Measurements from ENCODE around the gene DMAC2.
"Not testable (repeated sequence)": the region's sequence is repeated elsewhere in the genome, so short reads cannot be mapped to it uniquely, and the experiment has no call there.

DMAC2 gene

DNA sequence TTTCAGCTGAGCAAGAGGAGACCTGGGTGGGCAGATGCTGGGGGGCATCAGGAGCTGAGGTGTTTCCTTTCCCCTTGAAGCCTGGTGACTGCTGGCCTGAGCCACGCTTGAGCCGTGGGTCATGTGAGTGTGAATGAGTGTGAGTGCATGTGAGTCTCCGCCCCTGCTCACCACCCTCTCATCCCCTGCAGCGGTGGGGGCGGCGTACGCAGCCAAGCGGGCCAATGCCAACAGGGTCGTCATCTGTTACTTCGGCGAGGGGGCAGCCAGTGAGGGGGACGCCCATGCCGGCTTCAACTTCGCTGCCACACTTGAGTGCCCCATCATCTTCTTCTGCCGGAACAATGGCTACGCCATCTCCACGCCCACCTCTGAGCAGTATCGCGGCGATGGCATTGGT is 17.7 kb downstream of the DMAC2 start:
- H3K4me1 Mint-ChIP-seq = peaks cover 5% of the 10 kb centered on the region
- no peaks in the 10 kb centered on the region for H3K9me3 Mint-ChIP-seq
- CTCF ChIA-PET = no interaction called here
- DNase-seq = no peak
- peaks cover 17% of the 10 kb centered on the region for H3K36me3 Mint-ChIP-seq
- H3K27ac Mint-ChIP-seq = no peak overlapping the region
- no peak overlapping the region for H3K4me3 Mint-ChIP-seq
- H3K27me3 Mint-ChIP-seq = no peaks in the 10 kb centered on the region

- Mint-ChIP-seq H3K27ac (peak overlapping the region; percentile 30), H3K27me3 (no peaks in the 10 kb centered on the region), H3K4me3 (no peak overlapping the region), H3K4me1 (peaks cover 2% of the 10 kb centered on the region), H3K36me3 (peaks cover 18% of the 10 kb centered on the region), H3K9me3 (no peaks in the 10 kb centered on the region)
- CTCF ChIA-PET = no interaction called here
- no peak for DNase-seq
Measured at GRCh38 chr19:41421314-41421713, 18.4 kb downstream of the DMAC2 start.

DNA sequence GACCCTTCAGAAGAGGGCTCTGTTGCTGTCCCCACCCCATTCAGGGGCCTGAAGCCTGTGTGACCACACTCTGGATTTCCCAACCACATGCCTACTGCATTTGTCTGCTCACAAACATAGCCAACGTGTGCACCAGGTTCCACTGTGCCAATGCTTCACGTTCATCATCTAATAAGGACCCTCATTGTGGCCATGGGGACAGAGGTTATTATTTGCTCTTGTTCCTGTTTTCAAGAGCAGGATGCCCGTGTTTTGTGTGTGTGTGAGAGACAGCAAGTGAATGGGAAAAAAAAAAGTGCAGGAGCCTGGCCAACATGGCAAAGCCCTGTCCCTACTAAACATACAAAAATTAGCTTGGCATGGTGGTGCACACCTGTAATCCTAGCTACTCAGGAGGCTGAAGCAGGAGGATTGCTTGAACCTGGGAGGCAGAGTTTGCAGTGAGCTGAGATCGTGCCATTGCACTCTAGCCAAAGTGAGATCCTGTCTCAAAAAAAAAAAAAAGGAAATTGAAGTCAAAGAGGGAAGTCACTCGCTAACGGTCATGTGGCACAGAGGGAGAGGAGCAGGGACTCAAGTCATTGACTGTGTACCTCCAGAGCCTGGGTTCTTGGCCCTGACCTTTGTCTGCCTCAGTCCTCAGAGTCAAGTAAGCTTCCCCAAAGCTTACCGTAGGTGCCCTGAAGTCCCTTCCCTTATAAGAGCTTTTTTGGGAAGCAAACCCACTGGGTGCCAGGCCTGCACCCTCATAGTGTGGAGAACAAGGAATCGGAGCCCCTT is 19.4 kb downstream of the DMAC2 start:
- no peak for DNase-seq
- no peaks in the 10 kb centered on the region for H3K4me1 Mint-ChIP-seq
- H3K9me3 Mint-ChIP-seq = no peaks in the 10 kb centered on the region
- CTCF ChIA-PET = no interaction called here
- H3K27me3 Mint-ChIP-seq = no peaks in the 10 kb centered on the region
- H3K36me3 Mint-ChIP-seq = peaks cover 19% of the 10 kb centered on the region
- no peak overlapping the region for H3K27ac Mint-ChIP-seq
- H3K4me3 Mint-ChIP-seq = no peak overlapping the region

GRCh38 chr19:41416194-41416674 is 23.5 kb downstream of the DMAC2 start:
- Mint-ChIP-seq H3K27me3 (no peaks in the 10 kb centered on the region), H3K4me3 (no peak overlapping the region), H3K27ac (no peak overlapping the region), H3K36me3 (peaks cover 28% of the 10 kb centered on the region), H3K4me1 (no peaks in the 10 kb centered on the region), H3K9me3 (no peaks in the 10 kb centered on the region)
- CTCF ChIA-PET = no interaction called here
- no peak for DNase-seq

DNA sequence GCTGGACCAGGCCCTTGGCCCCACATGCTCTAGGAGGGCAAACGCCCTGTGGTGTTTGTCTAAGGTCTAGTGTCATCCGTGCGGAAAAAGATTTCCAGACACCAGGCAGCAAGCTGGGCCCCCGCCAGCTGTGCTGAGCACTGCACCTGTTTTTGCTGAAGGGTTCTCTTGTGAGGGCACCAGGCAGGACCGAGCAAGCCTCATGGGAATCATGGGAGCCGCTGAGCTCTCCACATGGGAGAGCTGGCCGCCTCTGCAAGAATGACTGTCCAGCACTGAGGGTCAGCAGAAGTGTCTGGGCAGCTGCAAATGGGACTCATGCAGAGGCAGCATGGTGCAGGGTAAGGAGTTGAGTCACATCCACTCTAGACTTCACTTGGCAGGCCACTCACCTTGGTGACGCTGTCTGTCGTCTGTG is 24.5 kb downstream of the DMAC2 start:
- no peak for DNase-seq
- Mint-ChIP-seq H3K4me1 (peaks cover 1% of the 10 kb centered on the region), H3K4me3 (no peak overlapping the region), H3K36me3 (peaks cover 27% of the 10 kb centered on the region), H3K27ac (no peak overlapping the region), H3K9me3 (no peaks in the 10 kb centered on the region), H3K27me3 (no peaks in the 10 kb centered on the region)
- CTCF ChIA-PET = interaction anchor here (0.6 kb wide), 1 partner anchor 9 kb away, joined by 5 read pairs; no protein-coding TSS in a partner anchor

- Mint-ChIP-seq H3K4me3 (no peak overlapping the region), H3K9me3 (no peaks in the 10 kb centered on the region), H3K27ac (no peak overlapping the region), H3K4me1 (peaks cover 7% of the 10 kb centered on the region), H3K36me3 (peaks cover 27% of the 10 kb centered on the region), H3K27me3 (no peaks in the 10 kb centered on the region)
- CTCF ChIA-PET = no interaction called here
- no peak for DNase-seq
Measured at GRCh38 chr19:41414461-41414860, 25.3 kb downstream of the DMAC2 start.

DNA sequence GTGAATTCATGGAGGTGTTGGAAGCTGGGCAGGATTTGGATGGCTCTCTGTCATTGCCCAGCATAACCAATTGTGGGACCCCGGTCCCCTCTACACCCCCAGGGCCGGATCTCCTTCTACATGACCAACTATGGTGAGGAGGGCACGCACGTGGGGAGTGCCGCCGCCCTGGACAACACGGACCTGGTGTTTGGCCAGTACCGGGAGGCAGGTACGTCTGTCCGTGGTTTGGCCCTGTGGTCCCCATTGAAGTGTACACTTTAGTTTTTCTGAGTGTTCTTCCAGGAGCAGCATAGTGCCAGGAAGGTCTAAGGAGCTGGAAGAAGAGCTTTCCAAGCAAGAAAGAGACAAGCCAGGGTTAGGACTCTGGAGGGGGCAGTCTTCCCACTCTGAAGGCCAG is 25.8 kb downstream of the DMAC2 start:
- Mint-ChIP-seq H3K9me3 (no peaks in the 10 kb centered on the region), H3K4me1 (peaks cover 11% of the 10 kb centered on the region), H3K4me3 (no peak overlapping the region), H3K27ac (no peak overlapping the region), H3K27me3 (no peaks in the 10 kb centered on the region), H3K36me3 (peaks cover 25% of the 10 kb centered on the region)
- CTCF ChIA-PET = no interaction called here
- no peak for DNase-seq

GRCh38 chr19:41412953-41413352 is 26.8 kb downstream of the DMAC2 start:
- Mint-ChIP-seq H3K4me3 (no peak overlapping the region), H3K4me1 (peaks cover 11% of the 10 kb centered on the region), H3K27me3 (no peaks in the 10 kb centered on the region), H3K36me3 (peaks cover 21% of the 10 kb centered on the region), H3K27ac (no peak overlapping the region), H3K9me3 (no peaks in the 10 kb centered on the region)
- DNase-seq = no peak
- CTCF ChIA-PET = no interaction called here

GRCh38 chr19:41411968-41412265 is 27.8 kb downstream of the DMAC2 start:
- Mint-ChIP-seq H3K9me3 (no peaks in the 10 kb centered on the region), H3K36me3 (peaks cover 18% of the 10 kb centered on the region), H3K27me3 (no peaks in the 10 kb centered on the region), H3K4me1 (peaks cover 11% of the 10 kb centered on the region), H3K27ac (no peak overlapping the region), H3K4me3 (no peak overlapping the region)
- CTCF ChIA-PET = no interaction called here
- DNase-seq = no peak

GRCh38 chr19:41411100-41411967 is 28.4 kb downstream of the DMAC2 start:
- H3K9me3 Mint-ChIP-seq = no peaks in the 10 kb centered on the region
- H3K36me3 Mint-ChIP-seq = peaks cover 17% of the 10 kb centered on the region
- no peaks in the 10 kb centered on the region for H3K27me3 Mint-ChIP-seq
- peaks cover 11% of the 10 kb centered on the region for H3K4me1 Mint-ChIP-seq
- no peak overlapping the region for H3K27ac Mint-ChIP-seq
- no peak for DNase-seq
- CTCF ChIA-PET = no interaction called here
- H3K4me3 Mint-ChIP-seq = no peak overlapping the region

GRCh38 chr19:41410336-41411054 is 29.2 kb downstream of the DMAC2 start:
- DNase-seq = no peak
- CTCF ChIA-PET = no interaction called here
- Mint-ChIP-seq H3K27ac (peak overlapping the region; percentile 16), H3K4me3 (no peak overlapping the region), H3K27me3 (no peaks in the 10 kb centered on the region), H3K36me3 (peaks cover 15% of the 10 kb centered on the region), H3K4me1 (peaks cover 12% of the 10 kb centered on the region), H3K9me3 (no peaks in the 10 kb centered on the region)

DNA sequence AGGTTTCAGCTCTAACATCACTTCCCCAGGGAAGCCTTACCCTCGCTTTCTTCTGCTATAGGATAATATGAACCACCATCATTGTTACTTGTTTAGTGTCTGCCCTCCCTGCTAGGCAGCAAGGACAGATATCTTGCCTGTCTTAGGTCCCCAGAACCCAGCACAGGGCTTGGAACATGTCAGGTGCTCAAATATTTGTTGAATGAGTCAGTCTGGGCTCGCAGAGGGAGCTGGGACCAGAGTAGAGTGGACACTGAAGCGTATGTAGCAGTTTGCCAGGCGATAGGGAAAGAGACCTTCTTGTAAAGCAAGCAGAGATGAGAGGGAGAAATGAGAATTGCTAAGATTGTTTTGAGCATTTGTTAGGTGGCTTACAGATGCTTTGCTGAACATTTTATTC is 30.4 kb downstream of the DMAC2 start:
- CTCF ChIA-PET = no interaction called here
- DNase-seq = no peak
- H3K4me3 Mint-ChIP-seq = no peak overlapping the region
- no peaks in the 10 kb centered on the region for H3K27me3 Mint-ChIP-seq
- H3K4me1 Mint-ChIP-seq = peaks cover 16% of the 10 kb centered on the region
- H3K27ac Mint-ChIP-seq = no peak overlapping the region
- H3K36me3 Mint-ChIP-seq = peaks cover 12% of the 10 kb centered on the region
- H3K9me3 Mint-ChIP-seq = no peaks in the 10 kb centered on the region

GRCh38 chr19:41408846-41409245 is 30.9 kb downstream of the DMAC2 start:
- H3K27ac Mint-ChIP-seq, H3K36me3 Mint-ChIP-seq, DNase-seq, CTCF ChIA-PET, H3K9me3 Mint-ChIP-seq, H3K27me3 Mint-ChIP-seq, H3K4me3 Mint-ChIP-seq: not testable (repeated sequence)
- H3K4me1 Mint-ChIP-seq = peaks cover 16% of the 10 kb centered on the region

DNA sequence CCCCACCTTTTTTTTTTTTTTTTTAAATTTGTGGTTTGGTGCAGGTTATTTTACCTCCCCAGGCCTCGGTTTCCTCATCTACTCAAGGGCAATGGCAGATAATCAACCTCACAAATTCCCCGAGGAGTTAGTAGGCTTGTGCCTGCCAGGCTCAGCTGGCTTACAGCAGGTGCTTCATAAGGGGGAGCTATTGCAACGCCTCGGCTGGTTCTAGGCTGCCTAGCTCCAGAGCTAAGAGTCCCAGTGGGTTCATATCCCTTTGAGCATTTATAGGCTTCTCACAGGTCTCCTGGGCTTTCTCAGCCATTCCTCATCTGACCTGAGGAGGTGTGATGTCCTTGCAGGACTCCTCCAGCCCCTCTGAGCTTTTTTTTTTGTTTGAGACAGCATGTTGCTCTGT is 31.5 kb downstream of the DMAC2 start:
- DNase-seq = no peak
- H3K36me3 Mint-ChIP-seq = peaks cover 6% of the 10 kb centered on the region
- no peaks in the 10 kb centered on the region for H3K9me3 Mint-ChIP-seq
- no peak overlapping the region for H3K27ac Mint-ChIP-seq
- no peaks in the 10 kb centered on the region for H3K27me3 Mint-ChIP-seq
- peaks cover 16% of the 10 kb centered on the region for H3K4me1 Mint-ChIP-seq
- no peak overlapping the region for H3K4me3 Mint-ChIP-seq
- CTCF ChIA-PET = no interaction called here

Measured in activated naive CD4-positive, alpha-beta T cell treated with anti-CD3 and anti-CD28 coated beads, Interleukin-2, amount 10 ng/mL, durations not matched to agents 7 days and 5 days (primary cell).